ENCODE measurements around the gene CCDC201.
"Not testable (repeated sequence)": the region's sequence is repeated elsewhere in the genome, so short reads cannot be mapped to it uniquely, and the experiment has no call there.

DNA sequence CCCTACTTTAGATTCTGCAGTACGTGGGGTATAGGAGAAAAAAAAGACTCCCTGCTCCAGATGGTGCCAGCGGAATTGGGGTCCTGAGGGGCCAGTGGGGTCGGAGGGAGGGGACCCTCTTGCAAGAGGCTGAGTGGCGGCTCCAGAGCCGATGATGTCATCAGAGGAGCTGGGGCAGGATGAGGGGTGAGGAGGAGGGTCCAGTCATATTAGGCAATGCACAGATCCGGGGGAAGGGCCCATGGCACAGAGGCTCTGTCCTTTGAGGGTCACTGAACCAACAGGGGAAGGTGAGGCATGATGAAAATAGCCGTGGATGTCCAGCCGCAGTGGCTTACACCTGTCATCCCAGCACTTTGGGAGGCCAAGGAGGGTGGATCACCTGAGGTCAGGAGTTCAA is 19.4 kb downstream of the CCDC201 start:
- TF ChIP-seq EZH2 (IDR thresholded peaks at IDR 0.05; ENCODE audit: borderline replicate concordance, low read length), result not testable (repeated sequence)
- TF ChIP-seq, protein P1, sequence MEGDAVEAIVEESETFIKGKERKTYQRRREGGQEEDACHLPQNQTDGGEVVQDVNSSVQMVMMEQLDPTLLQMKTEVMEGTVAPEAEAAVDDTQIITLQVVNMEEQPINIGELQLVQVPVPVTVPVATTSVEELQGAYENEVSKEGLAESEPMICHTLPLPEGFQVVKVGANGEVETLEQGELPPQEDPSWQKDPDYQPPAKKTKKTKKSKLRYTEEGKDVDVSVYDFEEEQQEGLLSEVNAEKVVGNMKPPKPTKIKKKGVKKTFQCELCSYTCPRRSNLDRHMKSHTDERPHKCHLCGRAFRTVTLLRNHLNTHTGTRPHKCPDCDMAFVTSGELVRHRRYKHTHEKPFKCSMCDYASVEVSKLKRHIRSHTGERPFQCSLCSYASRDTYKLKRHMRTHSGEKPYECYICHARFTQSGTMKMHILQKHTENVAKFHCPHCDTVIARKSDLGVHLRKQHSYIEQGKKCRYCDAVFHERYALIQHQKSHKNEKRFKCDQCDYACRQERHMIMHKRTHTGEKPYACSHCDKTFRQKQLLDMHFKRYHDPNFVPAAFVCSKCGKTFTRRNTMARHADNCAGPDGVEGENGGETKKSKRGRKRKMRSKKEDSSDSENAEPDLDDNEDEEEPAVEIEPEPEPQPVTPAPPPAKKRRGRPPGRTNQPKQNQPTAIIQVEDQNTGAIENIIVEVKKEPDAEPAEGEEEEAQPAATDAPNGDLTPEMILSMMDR (IDR thresholded peaks at IDR 0.05; ENCODE audit: low read length), result not testable (repeated sequence)

All from OCI-LY1 (cell line).